Vagina (tissue), 2 donors: ENCODE data around the gene IP6K2. TPM values are rescaled to one million over a fixed set of nuclear protein-coding genes. Genes with fewer than 3 reads are reported as not detected.

Experiments used
- DNase-seq, 2 donors: peaks; one replicate each; pipeline ENCODE4 v3.0.0-alpha.2; 2017; ENCODE audit errors: extremely low spot score in 2 of 2
- H3K27ac ChIP-seq: fragments of 200-600 bp; sonication (generic); one replicate; pipeline ENCODE4 v1.5.1; 2019
- H3K27me3 ChIP-seq: fragments of 200-600 bp; sonication (generic); one replicate; pipeline ENCODE4 v1.5.1; 2019
- H3K36me3 ChIP-seq, 2 donors: fragments of 200-600 bp; sonication (generic); one replicate each; pipeline ENCODE4 v1.5.1; 2017 to 2019
- H3K4me1 ChIP-seq: fragments of 200-600 bp; sonication (generic); one replicate; pipeline ENCODE4 v1.5.1; 2019
- H3K4me3 ChIP-seq, 2 donors: fragments of 200-600 bp; sonication (generic); 1 replicate in 1 of 2; 2 replicates in 1 of 2; pipeline ENCODE4 v1.5.1; 2016 to 2019
- H3K9me3 ChIP-seq: fragments of 200-600 bp; sonication (generic); one replicate; pipeline ENCODE4 v1.5.1; 2019
- CTCF ChIP-seq, 3 experiments: fragments of 450-650 bp in 2 of 3; fragments of 200-600 bp in 1 of 3; sonication (generic) in 1 of 3; IDR thresholded peaks; one replicate each; pipeline ENCODE4 v1.5.1; 2017 to 2019; ENCODE audit warnings: antibody characterized with exemption in 3 of 3, mild to moderate bottlenecking in 2 of 3, moderate library complexity in 2 of 3
- POLR2A ChIP-seq, 2 donors: fragments of 450-650 bp; IDR thresholded peaks; one replicate each; pipeline ENCODE4 v1.6.1; 2017; ENCODE audit warnings: antibody characterized with exemption in 2 of 2, mild to moderate bottlenecking in 2 of 2, moderate library complexity in 2 of 2
- POLR2AphosphoS5 ChIP-seq, 2 donors: sonication (generic); formaldehyde crosslinking; IDR thresholded peaks; one replicate each; pipeline ENCODE4 v1.9.0; 2017; ENCODE audit warnings: antibody characterized with exemption in 2 of 2, mild to moderate bottlenecking in 2 of 2, low read depth in 1 of 2; ENCODE audit not compliant: insufficient read depth in 1 of 2
- intact Hi-C: fragments of 100-400 bp; cut with DNase I; formaldehyde crosslinking; loops from one replicate; pipeline ENCODE4 v1.15.1; 2023
- total RNA-seq: library from RNA; depleted of rRNA; stranded (reverse); fragments of >200 nt; gene quantifications from one replicate; pipeline ENCODE4 v1.2.3, GENCODE V29; 2016

IP6K2 gene
- total RNA-seq, 1 donor from 2014 or later: 119 TPM

- H3K4me1 ChIP-seq: no peaks in the 10 kb centered on the region
- intact Hi-C loops: no loop called here
- no peak overlapping the region for H3K4me3 ChIP-seq
- no peaks in the 10 kb centered on the region for H3K9me3 ChIP-seq
- TF ChIP-seq POLR2AphosphoS5 (IDR thresholded peaks at IDR 0.05; ENCODE audit: insufficient read depth in 1 of 2, low read depth in 1 of 2) (no peak), CTCF (IDR thresholded peaks at IDR 0.05) (no peak), POLR2A (IDR thresholded peaks at IDR 0.05) (no peak)
- no peaks in the 10 kb centered on the region for H3K27me3 ChIP-seq
- no peak overlapping the region for H3K27ac ChIP-seq
- peaks cover 0 to 19% of the 10 kb centered on the region in 2 donors for H3K36me3 ChIP-seq
- DNase-seq: no peak
Observed at GRCh38 chr3:48674505-48674904, 42.5 kb downstream of the IP6K2 start.

DNA sequence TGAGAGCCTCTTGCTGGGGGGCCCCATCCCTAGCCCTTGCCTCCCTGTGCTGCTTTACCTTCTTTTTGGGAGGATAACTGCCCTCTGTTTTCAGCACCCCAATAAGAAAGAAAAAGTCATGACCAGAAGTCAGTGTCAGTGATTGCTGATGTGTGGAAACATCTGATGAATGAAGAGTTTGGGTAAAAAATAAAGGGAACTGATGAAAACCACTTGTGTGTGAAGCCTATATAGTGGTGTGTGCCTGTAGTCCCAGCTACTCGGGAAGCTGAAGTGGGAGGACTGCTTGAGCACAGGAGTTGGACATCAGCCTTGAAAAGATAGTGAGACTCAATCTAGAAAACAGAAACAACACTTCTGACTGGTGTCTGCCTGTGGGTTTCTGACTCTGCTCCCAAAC, 44.5 kb downstream of the IP6K2 start:
- H3K36me3 ChIP-seq: peaks cover 0 to 1% of the 10 kb centered on the region in 2 donors
- intact Hi-C loops: no loop called here
- no peak for DNase-seq

DNA sequence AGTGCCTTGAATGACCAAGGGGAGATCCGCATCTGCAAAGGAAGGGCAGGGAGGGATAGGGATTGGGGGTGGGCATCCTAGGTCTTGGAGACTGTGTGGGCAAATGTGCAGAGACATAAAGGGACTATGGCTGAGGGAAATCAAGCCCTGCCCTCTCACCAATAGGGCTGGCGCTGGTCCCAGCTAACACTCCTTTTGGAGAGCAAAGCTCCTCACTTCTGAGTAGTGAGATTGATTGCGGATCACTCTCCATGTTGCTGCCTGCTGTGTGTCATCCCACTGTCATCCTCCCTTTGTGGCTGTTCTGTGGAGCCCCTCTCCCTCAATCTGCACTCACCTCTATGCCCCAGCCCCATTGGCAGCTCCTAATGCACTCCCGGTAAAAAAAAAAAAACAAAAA, 52.1 kb downstream of the IP6K2 start:
- Histone ChIP-seq H3K36me3 (no peaks in the 10 kb centered on the region), H3K27me3 (peaks cover 4% of the 10 kb centered on the region), H3K4me1 (peaks cover 16% of the 10 kb centered on the region), H3K27ac (no peak overlapping the region), H3K9me3 (no peaks in the 10 kb centered on the region), H3K4me3 (no peak overlapping the region)
- DNase-seq: no peak
- TF ChIP-seq CTCF (IDR thresholded peaks at IDR 0.05): no peak
- no peak for TF ChIP-seq POLR2A (IDR thresholded peaks at IDR 0.05)
- no peak for TF ChIP-seq POLR2AphosphoS5 (IDR thresholded peaks at IDR 0.05; ENCODE audit: insufficient read depth in 1 of 2, low read depth in 1 of 2)
- intact Hi-C loops: no loop called here

More for the DNA sequence above, 44.5 kb downstream of the IP6K2 start:
- Histone ChIP-seq H3K27me3 (no peaks in the 10 kb centered on the region), H3K4me1 (no peaks in the 10 kb centered on the region), H3K4me3 (no peak overlapping the region), H3K27ac (no peak overlapping the region), H3K9me3 (no peaks in the 10 kb centered on the region)
- TF ChIP-seq POLR2A (IDR thresholded peaks at IDR 0.05): no peak
- no peak for TF ChIP-seq POLR2AphosphoS5 (IDR thresholded peaks at IDR 0.05; ENCODE audit: insufficient read depth in 1 of 2, low read depth in 1 of 2)
- no peak for TF ChIP-seq CTCF (IDR thresholded peaks at IDR 0.05)

GRCh38 chr3:48664313-48664644, 52.7 kb downstream of the IP6K2 start:
- Histone ChIP-seq H3K36me3 (no peaks in the 10 kb centered on the region), H3K4me3 (peak overlapping the region in 1 of 2 donors; percentile 47), H3K4me1 (peaks cover 16% of the 10 kb centered on the region), H3K27me3 (peaks cover 4% of the 10 kb centered on the region), H3K27ac (no peak overlapping the region), H3K9me3 (no peaks in the 10 kb centered on the region)
- TF ChIP-seq POLR2A (IDR thresholded peaks at IDR 0.05) (no peak), POLR2AphosphoS5 (IDR thresholded peaks at IDR 0.05; ENCODE audit: insufficient read depth in 1 of 2, low read depth in 1 of 2) (no peak), CTCF (IDR thresholded peaks at IDR 0.05) (no peak)
- intact Hi-C loops: no loop called here
- no peak for DNase-seq

DNA sequence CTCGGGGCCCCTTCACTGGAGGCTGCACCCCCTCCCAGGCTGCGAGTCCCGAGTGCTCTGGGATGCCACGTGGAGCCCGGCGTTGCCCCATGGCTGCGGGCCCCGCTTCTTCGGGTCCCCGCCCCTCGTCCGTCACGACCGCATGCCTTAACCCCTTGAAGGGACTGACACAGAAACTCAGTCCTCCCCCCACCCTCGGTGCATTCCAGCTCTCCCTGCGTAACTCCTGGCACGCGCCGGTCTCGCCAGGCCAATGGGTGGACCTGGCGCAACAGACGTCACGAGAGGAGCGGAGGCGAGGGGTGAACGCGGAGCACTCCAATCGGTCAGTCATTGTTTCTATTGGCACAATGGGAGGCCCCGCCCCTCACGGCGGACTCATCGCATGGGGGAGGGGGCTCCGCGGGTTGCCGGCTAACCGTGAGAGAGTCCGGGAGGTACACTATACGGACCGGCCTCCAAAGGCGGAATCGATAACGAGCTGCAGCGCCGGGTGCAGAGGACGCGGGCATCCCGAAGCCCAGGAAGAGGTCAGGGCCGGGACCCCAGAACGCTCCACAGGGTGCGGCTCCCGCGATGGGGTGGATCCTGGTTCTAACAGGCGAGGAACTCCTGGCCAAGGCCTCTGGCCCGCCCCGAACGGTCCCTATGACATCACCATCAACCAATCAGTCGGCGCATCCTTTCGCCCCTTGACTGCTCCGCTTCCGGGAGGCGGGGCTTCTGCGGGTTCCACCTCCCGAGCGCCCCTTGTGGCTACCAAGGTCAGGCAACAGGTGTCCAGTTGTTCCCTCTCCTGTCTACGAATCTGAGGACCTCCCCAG, 53.3 kb downstream of the IP6K2 start:
- intact Hi-C loops: no loop called here
- Histone ChIP-seq H3K4me1 (peaks cover 16% of the 10 kb centered on the region), H3K9me3 (no peaks in the 10 kb centered on the region), H3K4me3 (peak overlapping the region; percentile 47 to 56), H3K27me3 (peaks cover 4% of the 10 kb centered on the region), H3K27ac (peak overlapping the region; percentile 18), H3K36me3 (no peaks in the 10 kb centered on the region)
- DNase-seq: peak in 1 of 2 donors; percentile 93
- TF ChIP-seq POLR2AphosphoS5 (IDR thresholded peaks at IDR 0.05; ENCODE audit: insufficient read depth in 1 of 2, low read depth in 1 of 2) (peak; percentile 16 to 73), CTCF (IDR thresholded peaks at IDR 0.05) (no peak)
